ENCODE data around the gene SOX18.

SOX18 gene

GRCh38 chr20:64037199-64037497 lies 12.3 kb downstream of the SOX18 start:
- DNase-seq = no peak

GRCh38 chr20:64036346-64037198 lies 12.9 kb downstream of the SOX18 start:
- DNase-seq = no peak

GRCh38 chr20:64035933-64036345 lies 13.5 kb downstream of the SOX18 start, which contains the start of gene C20orf204:
Gene C20orf204, plus strand, starts transcription at chr20:64036182. Its CDS starts 142 bp downstream, at chr20:64036324.
- DNase-seq = no peak

GRCh38 chr20:64035066-64035932 lies 14.1 kb downstream of the SOX18 start:
- DNase-seq = no peak

- DNase-seq = no peak
Measured at GRCh38 chr20:64033981-64034493, 15.4 kb downstream of the SOX18 start.

- DNase-seq = no peak
Measured at GRCh38 chr20:64032706-64033624, 16.5 kb downstream of the SOX18 start.

- DNase-seq = no peak
Measured at GRCh38 chr20:64031822-64032314, 17.6 kb downstream of the SOX18 start.

- no peak for DNase-seq
Measured at GRCh38 chr20:64030371-64031134, 18.9 kb downstream of the SOX18 start.

GRCh38 chr20:64029293-64030117 lies 19.9 kb downstream of the SOX18 start:
- DNase-seq = no peak

- no peak for DNase-seq
Measured at GRCh38 chr20:64027981-64028685, 21.3 kb downstream of the SOX18 start.

- DNase-seq = no peak
Measured at GRCh38 chr20:64025826-64026412, 23.5 kb downstream of the SOX18 start.

- no peak for DNase-seq
Measured at GRCh38 chr20:64025101-64025825, 24.2 kb downstream of the SOX18 start.

GRCh38 chr20:64024141-64024990 lies 25.1 kb downstream of the SOX18 start:
- no peak for DNase-seq

- DNase-seq = no peak
Measured at GRCh38 chr20:64023361-64024140, 25.9 kb downstream of the SOX18 start.

- DNase-seq = no peak
Measured at GRCh38 chr20:64022671-64023360, 26.6 kb downstream of the SOX18 start.

Measured in NCI-H2081 (cell line).